GM21423 (cell line): ENCODE results near the gene CRYBA1.
"Not testable (repeated sequence)": the region's sequence is repeated elsewhere in the genome, so short reads cannot be mapped to it uniquely, and the experiment has no call there.

Experiments
- ATAC-seq: cut with Tn5 transposase; IDR thresholded peaks from one replicate; pipeline ENCODE4 v1.9.1; 2021; ENCODE audit warnings: mild to moderate bottlenecking, moderate library complexity; ENCODE audit not compliant: unreplicated experiment

Gene CRYBA1

DNA sequence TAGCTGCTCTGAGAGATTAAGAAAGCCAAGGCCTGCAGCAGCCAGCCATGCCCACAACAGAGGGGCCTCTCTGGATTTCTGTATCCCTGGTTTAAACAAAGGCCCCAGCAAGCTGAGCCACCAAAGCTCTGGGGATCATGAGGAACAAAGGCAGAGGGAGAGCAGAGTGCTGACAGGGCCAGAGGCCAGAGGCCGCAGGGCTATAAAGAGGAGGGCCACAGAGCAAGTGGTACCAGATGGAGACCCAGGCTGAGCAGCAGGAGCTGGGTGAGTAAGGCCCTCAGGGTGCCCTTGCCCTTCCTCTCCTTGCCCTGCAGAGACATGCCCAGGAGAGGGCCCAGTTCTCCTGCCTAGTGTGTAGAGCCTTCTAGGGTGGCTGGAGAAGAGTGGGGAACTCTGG, at the start of gene CRYBA1:
TSS of gene CRYBA1 (plus strand) at position 232 of the 400 bp plus-strand sequence. CDS start at position 237, 5 bp downstream.
- no peak for ATAC-seq

GRCh38 chr17:29197516-29198272, 49.0 kb upstream of the CRYBA1 start:
- ATAC-seq = no peak

- ATAC-seq = not testable (repeated sequence)
Observed at GRCh38 chr17:29204068-29204804, 42.4 kb upstream of the CRYBA1 start.

DNA sequence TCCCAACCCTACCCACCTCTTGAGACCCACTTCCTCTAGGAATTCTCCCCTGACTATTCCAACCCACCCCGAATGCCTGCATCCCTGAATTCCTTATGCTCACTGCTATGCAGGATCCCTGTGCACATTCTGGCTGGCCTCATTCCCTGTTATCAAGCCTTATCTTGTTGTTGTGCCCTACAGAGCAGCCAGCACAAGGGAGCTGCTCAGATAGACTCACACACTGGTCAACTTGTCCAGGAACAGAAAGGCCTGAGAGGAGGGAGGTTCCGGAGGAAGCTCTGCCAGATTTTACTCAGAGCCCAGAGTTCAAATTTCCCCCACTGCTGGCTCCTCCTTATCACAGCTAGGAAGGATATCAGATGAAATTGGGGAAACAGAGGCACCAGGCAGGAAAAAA, 41.6 kb upstream of the CRYBA1 start:
- no peak for ATAC-seq

DNA sequence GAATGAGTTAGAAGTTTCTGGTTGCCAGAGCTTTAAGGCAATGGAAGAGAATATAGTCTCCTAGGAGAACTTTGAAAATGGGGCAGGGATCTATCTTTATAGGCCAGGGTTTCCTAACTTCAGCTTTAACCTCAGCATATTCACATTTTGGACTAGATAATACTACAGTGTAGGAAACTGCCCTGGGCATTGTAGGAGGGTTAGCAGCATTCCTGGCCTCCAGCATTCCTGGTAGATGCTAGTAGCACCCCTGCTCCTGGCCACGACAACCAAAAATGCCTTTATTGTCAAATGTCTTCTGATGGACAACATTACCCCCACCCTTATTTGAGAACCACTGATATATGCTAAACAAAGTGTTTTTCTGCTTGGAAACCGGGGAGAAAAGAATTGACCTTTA, 38.7 kb upstream of the CRYBA1 start:
- no peak for ATAC-seq

DNA sequence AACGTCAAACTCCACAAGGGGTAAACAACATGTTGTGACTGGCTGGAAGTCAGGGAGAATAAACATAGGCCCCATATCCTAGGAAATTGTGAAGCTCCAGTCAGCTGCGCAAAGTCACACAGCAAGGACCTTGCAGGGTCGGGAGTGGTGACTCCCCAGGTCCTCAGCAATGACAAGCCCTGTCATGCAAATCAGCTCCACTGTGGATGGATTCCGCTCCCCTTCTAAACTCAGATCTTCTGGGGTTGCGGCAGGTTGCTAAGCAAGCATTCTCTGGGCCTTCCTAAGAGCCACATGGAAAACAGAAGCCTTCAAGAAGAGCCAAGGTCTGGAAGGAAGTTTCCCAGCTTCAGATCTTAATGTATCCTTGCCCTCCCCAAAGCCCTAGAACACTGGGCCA, 37.6 kb upstream of the CRYBA1 start:
- no peak for ATAC-seq

GRCh38 chr17:29210879-29211278, 35.8 kb upstream of the CRYBA1 start:
- ATAC-seq = no peak

DNA sequence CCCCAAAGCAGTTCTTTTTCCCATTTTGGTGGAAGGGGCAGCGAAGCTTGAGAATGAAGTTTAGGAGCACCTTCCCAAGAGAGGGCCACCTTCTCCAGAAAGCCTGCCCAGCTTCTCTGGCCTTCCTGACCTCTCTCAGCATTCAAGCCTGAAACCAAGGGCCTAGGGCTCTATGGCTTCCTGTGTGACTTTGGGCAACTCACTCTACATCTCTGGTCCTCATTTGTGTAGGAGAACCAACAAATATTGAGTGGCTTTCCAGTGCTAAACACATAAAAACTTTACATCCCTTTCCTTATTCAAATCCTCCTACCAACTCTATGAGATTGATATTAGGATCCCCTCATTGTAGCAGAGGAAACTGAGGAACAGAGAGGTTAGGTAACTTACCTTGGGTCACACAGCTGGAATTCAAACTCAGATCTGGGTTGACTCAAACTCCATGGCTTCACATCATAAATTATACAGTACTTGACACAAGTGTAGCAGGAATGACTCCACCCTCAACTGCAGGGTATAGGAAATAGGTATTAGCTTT, 34.5 kb upstream of the CRYBA1 start:
- ATAC-seq = no peak

GRCh38 chr17:29212681-29213121, 34.0 kb upstream of the CRYBA1 start:
- ATAC-seq = no peak

DNA sequence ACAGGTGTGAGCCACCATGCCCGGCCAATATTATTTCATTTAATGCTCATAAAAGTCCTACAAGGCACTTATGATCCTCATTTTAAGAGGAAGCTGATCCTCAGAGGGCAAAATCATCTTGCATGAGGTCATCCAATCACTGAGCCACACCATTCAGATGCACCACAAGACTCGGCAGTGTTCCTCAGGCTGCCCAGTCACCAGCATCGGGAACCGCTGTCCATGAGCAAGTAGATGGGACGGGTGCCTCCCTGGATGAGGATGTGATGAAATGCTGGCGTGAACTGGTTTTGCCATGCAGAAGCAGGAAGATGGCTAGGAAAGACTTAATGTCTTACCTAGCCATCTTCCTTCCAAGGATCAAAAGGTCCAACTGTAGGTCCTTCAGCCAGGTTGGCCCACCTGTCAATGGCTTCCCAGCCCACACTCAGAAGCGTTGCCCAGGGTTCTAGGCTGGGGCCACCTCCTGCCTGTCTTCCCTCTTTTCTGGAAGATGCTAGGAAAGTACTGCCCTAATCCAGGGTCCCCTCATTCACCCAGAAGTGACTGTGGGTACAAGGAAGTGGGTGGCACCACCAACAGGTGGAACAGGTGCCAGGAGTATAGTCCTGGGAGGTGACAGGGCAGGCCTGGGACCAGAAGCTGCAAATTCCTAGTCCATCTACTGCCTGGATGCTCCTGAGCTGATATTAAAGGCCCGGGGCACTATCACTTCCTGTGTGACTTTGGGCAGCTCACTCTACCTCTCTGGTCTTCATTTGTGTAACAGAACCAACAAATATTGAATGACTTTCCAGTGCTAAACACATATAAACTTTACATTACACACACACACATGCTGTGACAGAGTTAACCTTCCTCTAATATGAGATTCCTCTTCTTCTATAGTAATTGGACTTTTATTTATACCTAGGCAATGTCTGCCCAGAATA, 32.2 kb upstream of the CRYBA1 start:
- ATAC-seq = no peak

DNA sequence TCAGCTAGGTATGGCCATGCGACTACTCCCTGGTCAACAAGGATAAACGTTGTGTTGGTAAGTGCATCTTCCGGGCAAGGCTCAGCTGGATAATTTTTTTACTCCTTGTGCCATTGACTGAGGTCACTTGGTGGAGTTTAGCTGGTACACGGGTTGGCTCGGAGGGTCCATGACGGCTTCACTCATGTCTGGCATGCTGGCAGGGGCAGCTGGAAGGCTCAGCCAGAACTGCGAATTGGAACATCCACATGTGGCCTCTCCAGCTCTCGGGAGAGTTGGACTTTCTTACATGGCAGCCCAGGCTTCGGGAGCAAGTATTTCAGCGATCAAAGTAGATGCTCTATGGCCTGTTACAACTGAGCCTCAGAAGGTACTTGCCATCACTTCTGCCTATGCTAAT, 31.5 kb upstream of the CRYBA1 start:
- no peak for ATAC-seq

- no peak for ATAC-seq
Observed at GRCh38 chr17:29215717-29216116, 30.9 kb upstream of the CRYBA1 start.

- ATAC-seq = no peak
Observed at GRCh38 chr17:29216181-29216580, 30.5 kb upstream of the CRYBA1 start.

DNA sequence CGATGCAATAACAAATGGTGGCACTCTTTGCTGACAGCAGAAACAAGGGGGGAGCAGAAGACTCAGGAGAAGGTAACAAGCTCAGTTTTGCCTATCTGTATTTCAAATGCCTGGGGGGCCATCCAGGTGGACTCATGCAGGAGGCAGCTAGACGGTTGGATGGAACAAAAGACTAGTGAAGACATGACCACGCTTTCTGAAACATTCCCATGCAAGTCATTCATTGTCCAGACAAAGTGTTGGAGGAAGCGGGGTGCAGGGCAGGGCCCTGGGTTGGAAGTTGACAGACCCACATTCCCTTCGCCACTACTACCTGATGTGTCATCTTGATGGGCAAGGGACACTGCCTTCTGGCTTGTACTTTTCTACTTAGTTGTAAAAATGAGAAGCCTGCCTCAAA, 29.8 kb upstream of the CRYBA1 start:
- ATAC-seq = no peak

DNA sequence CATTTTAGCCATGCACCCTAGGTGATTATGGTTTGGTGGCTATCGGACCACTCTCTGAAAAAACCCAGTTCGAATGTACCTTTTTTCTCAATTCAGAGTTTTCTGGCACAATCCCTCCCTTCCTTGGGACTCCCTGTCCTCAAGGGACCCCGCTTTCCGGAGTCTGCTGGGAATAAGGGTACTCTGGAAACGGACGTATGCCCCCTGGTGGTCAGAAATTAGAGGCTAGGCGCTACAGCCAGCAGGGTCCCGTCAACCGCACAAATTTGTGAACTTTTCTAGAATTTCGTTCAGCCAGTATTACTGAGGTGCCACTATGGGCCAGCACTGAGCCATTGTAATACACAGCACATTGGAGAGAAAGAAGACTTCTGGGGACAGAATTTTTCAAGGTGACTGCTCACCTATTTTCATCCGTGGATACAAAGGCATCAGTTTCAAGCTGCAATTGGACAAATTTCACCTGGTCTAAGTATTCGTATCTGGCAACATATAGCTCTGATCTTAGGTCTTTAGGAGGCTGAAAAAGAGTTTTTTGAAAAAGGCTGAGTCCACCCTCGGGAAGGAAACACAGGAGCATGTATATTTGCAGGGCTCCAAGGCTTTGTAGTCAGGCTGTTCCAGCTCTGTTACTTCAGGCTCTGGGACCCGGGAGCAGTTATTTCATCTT, 27.1 kb upstream of the CRYBA1 start:
- ATAC-seq = peak; percentile 56

DNA sequence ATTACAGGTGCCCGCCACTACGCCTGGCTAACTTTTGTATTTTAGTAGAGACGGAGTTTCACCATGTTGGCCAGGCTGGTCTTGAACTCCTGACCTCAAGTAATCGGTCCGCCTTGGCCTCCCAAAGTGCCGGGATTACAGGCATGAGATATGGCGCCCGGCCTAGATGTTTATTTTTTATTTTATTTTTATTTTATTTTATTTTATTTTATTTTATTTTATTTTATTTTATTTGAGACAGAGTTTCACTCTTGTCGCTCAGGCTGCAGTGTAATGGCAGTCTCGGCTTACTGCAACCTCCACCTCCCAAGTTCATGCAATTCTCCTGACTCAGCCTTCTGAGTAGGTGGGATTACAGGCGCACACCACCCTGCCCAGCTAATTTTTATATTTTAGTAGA, 25.3 kb upstream of the CRYBA1 start:
- not testable (repeated sequence) for ATAC-seq

- ATAC-seq = no peak
Observed at GRCh38 chr17:29225396-29225795, 21.3 kb upstream of the CRYBA1 start.

DNA sequence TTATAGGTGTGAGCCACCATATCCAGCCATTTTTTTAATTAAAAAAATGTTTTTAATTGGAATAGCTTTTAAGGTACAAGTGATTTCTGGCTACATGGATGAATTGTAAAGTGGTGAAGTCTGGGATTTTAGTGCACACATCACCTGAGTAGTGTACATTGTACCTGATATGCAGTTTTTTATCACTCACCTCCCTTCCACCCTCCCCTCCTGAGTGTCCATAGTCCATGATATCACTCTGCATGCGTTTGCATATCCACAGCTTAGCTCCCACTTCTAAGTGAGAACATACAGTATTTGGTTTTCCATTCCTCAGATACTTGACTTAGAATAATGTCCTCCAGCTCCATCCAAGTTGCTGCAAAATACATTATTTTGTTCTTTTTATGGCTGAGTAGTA, 13.4 kb upstream of the CRYBA1 start:
- ATAC-seq = no peak

- not testable (repeated sequence) for ATAC-seq
Observed at GRCh38 chr17:29234972-29235371, 11.7 kb upstream of the CRYBA1 start.

DNA sequence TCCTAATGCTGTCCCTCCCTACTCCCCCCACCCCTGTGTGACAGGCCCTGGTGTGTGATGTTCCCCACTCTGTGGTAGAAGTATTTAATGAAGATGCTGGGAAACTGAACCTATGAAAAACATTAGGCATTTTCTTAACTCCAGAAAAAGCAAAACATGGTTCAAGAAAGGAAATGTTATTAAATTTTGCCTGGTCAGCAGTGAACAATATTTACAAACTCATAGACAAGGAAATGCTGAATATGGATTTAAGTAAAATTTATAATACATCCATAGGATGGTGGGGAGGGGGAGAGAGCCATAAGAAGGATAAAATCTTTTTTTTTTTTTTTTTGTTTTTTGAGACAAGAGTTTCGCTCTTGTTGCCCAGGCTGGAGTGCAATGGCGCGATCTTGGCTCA, 10.8 kb upstream of the CRYBA1 start:
- no peak for ATAC-seq
